UCSD-AML1 (cell line): ENCODE data around the gene TMC4.
A peak's percentile ranks its signal among the peaks of the same experiment; 100 is the strongest.

Experiments
- DNase-seq: peaks from one replicate; lab custom pipeline; 2025; ENCODE audit not compliant: unreplicated experiment; lab: John Stamatoyannopoulos, UW

Gene TMC4

GRCh38 chr19:54156953-54157352 is 16.0 kb downstream of the TMC4 start:
- DNase-seq: no peak

DNA sequence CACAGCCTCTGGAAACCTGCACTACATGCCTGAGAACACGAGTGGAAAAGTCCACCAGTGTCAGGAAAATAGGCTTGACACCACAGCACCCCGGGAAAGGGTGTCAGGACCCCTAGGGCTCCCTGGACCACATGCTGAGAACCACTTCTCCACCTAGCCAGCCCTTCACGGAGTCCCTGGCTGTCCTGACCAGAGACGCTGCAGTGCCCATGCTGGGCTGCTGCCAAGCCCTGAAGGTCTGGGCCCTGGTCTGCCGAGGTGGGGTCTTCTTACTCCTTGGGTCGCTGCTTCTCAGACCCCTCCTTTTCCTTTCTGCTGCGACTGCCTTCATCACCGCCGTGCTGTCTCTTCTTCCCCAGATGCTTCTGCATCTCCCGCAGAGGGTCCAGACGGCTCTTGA is 16.5 kb downstream of the TMC4 start:
- DNase-seq: no peak

DNA sequence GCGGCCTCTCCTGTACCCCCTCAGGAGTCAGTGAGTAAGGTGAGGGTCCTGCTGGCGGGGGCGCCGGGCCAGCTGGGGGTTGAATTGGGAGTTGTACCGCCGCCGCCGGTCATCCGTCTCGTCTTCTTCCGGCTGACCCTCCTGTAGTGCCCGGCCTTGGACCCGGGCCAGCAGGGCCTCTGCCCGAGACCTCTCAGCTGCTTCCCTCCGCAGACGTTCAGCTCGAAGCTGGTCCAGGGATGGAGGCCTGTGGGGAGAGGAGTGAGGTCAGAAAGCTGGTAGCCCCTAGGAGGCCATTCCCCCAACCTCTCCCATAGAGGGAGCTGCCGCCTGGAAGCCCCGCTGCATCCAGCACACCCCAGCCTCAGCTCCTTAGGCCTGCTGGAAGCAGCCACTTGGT is 17.3 kb downstream of the TMC4 start:
- DNase-seq: no peak

DNA sequence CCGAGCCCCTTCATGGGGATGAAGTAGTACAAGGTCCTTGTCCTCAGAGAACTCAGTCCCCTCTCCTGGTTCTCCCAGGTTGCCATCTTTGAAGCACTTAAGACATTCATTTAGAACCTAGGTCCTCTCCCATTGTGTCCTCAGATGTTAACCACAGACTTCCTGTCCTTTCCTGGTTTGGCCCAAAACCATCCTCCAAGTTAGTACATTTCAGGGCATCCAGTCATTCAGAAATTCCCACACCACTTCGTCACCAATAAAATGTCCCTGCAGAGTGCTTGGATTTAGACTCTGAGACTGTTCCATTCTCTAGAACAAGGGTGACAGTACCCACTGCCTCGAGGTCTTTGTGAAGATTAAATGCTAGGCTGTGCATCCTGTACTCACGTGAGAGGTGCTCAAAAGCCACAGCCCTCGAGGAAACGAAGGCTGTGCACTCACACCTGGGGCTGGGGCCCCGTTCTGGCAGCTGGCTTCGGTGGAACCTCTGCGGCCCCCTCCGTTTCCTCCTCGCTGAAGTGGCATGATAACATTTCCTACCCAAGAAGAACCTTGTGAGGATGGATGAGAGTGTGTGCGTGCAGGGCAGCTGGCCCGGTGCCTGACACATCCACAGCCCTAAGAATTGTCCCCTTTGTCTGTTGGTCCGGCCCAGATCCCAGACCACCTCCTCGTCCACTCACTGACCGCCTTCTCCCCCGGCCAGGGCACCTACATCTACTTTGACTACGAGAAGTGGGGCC is 18.2 kb downstream of the TMC4 start:
- no peak for DNase-seq

- DNase-seq: no peak
Measured at GRCh38 chr19:54153731-54154326, 19.1 kb downstream of the TMC4 start.

- DNase-seq: no peak
Measured at GRCh38 chr19:54152878-54153524, 20.0 kb downstream of the TMC4 start.

DNA sequence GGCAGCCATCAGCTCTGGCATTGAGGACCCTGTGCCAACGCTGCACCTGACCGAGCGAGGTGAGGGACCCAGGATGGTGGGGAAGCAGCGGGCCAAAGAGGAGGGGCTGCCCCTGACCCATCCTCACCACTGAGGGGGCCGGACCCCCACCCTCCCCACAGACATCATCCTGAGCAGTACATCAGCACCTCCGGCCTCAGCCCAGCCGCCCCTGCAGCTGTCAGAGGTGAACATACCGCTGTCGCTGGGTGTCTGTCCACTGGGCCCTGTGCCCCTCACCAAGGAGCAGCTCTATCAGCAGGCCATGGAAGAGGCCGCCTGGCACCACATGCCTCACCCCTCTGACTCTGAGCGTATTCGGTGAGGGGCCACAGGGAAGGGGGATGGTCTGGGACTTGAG is 20.7 kb downstream of the TMC4 start:
- no peak for DNase-seq

- no peak for DNase-seq
Measured at GRCh38 chr19:54151362-54152035, 21.5 kb downstream of the TMC4 start.

DNA sequence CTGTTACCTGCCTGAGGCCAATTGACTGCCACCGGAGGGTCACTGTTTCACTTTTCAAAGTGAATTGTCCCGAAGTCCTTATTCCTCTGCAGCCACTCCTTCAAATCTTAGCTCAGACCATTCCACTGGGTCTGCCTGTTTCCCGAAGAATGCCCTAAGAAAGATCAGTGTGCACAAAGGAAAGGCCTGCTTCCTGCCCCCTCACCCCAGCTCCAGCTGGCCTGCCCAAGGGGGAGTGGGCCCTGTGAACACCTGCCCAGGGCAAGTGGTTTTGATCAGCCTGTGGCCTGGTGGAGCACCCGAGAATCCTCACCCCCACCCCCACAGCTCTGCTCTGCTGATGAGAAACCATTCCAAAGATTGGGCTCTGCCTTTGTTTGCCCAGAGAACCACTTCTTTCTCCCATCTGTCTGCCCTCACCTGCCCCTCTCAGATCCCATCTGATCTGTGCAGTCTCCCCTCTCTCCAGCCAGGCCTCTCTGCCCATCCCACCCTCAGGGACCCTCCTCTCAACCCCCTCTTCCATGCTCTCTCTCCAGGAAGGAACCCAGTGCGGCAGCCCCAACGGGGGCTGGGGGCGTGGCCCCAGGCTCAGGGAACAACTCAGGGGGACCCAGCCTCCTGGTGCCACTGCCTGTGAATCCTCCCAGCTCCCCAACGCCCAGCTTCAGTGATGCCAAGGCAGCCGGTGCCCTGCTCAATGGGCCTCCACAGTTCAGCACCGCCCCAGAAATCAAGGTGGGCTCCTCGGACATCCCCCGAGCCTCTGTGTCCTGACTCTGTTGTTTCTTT is 23.7 kb downstream of the TMC4 start:
- no peak for DNase-seq

DNA sequence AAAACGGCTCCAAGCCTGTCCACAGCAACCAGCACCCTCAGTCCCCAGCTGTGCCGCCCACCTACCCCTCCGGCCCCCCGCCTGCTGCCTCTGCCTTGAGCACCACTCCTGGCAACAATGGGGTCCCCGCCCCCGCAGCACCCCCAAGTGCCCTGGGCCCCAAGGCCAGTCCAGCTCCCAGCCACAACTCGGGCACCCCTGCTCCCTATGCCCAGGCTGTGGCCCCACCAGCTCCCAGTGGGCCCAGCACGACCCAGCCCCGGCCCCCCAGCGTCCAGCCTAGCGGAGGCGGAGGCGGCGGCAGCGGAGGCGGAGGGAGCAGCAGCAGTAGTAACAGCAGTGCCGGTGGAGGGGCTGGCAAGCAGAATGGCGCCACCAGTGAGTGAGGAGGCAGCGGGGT is 24.8 kb downstream of the TMC4 start:
- DNase-seq: no peak

DNA sequence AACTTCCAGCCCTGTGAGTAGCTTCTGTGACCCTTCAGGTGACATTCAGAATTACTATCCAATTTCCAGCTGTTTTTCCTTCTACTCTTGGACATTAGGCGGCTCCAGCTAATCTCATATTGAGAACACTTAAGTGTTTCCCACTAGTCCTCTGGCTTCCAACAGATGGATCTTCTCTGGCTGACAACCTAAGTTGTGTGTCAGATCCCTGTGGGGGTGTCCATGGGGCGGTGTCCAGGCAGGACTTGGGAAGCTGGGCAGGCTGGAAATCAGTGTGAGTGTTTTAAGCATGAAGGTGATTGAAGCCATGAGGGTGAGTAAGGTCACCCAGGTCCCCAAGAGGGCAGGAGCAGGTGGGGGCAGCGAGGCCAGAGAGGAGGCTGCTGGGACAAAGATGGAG is 25.3 kb downstream of the TMC4 start:
- no peak for DNase-seq

DNA sequence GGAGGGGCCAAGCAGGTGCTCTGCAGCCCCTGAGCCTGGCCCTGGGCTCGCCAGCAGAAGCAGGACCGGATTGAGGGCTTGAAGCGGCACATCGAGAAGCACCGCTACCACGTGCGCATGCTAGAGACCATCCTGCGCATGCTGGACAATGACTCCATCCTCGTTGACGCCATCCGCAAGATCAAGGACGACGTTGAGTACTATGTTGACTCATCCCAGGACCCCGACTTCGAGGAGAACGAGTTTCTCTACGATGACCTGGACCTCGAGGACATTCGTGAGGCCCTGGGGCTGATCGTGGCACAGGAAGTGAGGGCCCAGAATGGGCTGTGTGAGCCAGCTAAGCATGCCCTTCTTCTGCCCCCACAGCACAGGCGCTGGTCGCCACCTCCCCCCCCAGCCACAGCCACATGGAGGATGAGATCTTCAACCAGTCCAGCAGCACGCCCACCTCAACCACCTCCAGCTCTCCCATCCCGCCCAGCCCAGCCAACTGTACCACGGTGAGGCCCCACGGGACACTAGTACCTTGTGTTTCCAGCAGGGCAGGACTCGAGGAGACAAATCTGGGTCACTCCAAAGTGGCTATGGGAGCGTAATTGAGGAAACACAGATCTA is 27.3 kb downstream of the TMC4 start:
- no peak for DNase-seq

DNA sequence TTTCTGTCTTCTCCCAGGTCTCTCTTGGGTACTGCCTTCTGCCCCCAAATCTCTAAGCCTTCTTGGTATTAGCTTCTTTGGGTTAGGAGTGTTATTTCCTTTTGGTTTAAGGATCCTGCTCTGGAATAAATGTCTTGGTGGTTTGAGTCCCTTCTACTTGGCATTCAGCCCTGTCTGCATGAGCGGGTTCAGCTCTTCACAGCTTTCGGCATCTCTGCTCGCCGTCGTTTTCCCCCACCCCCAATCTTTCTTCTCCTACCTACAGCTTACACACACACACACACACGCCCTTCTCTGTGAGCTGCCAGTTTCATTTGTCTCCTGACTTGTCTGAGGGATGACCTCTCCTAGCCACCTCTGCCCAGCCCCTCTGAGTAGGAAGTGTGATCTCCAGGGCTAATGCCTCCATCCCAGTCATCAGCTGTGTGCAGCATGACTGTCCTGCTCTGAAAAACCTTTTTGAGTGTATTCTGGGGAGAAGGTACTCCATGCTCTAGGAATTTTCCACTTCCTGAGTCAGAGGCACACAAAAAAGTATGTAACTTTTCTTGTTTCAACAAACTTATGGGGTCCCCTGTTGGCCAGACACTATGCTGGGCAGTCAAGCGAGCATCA is 30.7 kb downstream of the TMC4 start:
- no peak for DNase-seq

DNA sequence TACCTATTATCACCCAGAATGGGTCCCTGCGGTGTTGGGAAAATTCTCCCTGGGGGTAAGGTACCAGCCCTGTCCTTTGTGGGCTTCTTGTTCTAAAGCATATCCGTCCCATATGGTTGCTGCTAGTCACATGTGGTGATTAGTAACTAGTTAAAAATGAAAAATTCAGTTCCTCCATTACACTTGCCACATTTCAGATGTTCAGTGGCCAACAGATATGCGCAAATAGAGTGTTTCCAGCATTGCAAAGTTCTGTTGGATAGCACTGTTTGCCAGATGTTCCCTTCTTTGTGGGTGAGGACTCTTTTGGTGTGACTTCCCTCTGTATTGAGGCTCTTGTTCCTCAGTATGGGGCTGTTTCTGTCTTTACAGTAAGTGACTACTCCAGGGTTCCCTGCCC is 31.6 kb downstream of the TMC4 start:
- DNase-seq: no peak

DNA sequence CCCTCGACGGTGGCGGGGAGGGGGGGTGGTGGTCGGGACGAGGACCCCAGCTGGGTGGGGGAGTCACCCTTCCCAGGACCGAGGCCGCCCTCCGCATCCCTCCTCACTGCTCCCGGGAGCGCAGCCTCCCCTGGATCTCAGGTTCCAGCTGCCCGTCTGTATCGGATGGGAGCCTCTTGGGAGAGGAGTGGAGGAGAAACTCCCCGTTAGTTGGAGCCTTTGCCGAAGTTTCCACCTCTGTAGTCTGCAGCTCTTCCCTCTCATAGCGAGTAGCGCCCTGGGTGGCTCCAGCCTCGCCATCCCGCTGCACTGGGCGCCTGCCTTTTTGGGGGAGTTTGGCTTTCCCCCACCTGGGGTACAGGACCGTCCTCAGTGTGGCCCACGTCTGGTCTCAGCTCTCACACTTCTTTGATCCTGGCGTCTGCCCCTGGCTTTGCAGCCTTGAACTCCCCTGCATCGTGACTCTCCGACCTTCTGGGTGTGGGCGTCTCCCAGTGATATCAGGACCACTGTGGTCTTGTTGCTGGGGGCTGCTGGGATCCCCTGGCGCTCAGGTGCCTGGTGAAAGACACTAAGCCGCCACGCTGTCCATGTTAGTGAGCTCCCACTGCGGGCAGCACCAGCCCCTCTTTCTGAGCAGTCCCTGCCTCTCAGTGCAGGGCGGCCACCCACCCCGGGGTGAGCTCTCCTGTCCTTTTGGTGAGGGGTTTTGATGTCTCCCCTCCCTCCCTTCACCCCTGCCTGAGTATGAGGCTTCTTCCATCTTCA is 34.3 kb downstream of the TMC4 start:
- DNase-seq: no peak

- no peak for DNase-seq
Measured at GRCh38 chr19:54137699-54138488, 35.1 kb downstream of the TMC4 start, which contains the start of gene CNOT3. TSS of gene CNOT3 (plus strand) at chr19:54137762. CDS start at chr19:54142979, 5,217 bp downstream.

DNA sequence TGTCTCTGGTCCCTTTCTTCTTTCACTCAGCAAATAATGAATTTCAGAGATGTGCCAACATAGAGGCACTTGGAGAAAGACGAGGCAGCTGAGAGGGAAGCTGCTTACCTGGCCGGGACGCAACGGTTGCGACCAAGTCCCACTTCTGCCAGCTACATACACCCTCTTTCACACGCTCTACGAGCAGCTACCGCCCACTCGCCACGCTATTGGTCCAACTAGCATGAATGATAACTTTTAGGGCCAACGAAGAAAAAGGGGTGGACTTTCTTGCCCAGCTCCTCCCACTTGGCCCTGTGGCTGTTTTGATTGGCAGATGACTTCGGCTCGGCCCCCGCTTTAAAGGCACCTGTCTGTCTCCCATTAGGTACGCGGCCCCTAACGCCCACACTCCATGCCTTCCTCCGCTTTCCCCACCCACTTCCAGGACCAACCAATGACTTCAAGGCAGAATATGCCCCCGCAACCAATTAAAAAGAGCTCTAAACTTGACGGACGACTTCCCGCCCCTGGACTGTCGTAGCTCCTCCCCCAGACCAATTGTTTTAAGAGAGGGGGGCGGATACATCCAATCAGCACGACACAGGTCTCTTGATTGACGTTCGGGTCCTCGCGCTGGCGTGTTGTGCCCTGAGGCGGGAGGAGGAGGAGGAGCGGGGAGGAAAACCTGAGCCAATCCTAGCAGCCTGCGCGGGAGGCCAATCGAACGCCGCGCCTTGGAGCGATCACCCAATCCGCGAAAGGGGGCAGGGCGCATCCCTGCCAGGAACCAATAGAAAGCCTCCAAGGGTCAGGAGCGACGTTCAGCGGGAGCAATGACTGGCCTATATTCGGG is 35.9 kb downstream of the TMC4 start:
- peak; percentile 100 for DNase-seq
